Stimulated activated CD4-positive, alpha-beta T cell treated with anti-CD3 and anti-CD28 coated beads, Interleukin-4, amount 100 ng/mL, for 24 hours (primary cell): ENCODE data around the gene APOC3.

ENCODE experiments used
- DNase-seq: peaks from one replicate; pipeline ENCODE4 v3.0.0-alpha.2; 2020

Gene APOC3

DNA sequence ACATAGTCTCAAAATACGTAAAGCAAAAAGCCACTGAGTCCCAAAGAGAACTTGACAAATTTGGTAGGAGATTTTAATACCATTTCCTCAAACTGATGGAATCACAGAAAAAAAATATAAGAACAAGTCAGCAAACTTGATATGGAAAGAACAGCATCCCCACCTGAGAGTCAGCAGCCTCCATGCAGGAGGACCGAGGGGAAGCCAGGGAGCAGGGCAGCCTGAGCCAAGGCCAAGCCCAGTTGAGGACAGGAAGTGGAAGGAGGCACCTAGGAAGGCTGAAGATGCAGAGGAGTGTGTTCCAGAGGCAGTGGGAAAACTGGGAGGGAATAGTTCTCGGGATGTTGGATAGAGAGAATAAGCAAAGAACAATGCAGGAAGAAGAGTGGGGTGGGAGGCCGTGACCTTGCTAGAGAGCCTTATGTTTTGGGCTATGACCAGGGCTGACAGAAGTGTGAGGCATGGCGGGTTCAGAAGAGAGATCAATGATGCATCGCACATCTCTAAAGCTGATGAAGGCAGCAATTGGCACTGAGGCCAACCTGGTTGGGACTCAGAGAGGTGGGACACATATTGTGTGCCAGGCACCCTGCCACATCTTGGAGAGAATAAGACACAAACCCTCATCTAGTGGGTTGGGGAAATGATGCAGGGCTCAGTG lies 22.0 kb upstream of the APOC3 start:
- DNase-seq: no peak

DNA sequence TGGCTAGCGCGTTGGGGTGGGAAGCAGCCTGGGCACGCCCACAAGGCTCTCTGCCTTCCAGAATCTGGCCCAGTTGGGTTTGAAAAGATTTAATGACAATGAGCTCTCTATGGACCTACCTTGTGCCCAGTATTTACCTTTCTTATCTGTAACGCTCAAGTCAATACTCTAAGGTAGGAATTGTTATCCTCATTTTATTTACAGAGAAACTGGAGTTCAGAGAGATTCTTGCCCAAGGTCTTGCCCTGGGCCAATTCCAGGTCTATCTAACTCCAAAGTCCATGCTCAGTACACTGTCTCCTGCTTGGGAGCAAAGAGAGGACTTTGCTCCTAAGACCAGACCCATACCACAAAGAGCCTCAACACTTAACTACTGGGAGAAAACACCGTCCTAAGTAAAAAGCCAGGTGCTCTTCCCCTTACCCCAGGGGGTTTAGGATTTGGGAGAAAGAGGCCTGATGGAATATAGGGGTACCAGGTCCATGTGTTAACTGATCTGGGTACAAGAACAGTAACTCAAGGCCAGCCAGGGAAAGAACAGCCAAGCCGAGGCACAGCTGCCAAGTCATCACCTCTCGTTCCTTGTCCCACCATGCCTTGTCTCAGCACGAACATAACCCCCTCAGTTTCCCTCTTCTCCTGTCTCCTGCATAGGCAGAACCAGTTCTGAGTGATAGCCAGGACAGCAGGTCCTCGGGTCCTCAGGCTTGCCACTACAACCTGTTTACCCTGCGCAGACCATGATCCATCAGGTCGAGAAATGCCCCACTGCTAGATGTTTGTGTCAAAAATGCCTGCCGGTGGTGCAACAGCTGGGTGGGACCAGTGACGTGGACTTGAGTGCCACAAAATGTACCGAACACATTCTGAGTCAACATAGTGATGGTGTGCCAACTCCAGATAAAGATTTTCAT lies 21.2 kb upstream of the APOC3 start:
- DNase-seq: no peak

DNA sequence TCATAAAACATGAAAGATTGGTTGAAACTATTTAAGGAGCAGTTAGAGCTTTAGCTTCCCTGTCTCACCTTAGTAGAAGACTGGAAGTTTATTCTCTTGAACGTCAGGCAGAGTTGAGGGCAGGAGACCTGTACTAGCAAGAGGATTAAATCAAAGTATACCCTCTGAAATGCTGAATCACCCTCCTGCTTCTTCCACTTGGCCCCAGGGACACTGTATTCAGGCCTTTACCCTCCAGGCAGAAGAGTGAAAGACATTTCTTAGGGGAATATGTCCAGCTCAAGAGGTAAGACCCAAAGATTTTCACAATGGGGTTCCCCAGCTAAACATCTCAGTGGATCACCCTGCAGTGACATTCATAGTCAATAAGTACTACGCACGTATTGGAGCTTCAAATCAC lies 18.5 kb upstream of the APOC3 start:
- no peak for DNase-seq

DNA sequence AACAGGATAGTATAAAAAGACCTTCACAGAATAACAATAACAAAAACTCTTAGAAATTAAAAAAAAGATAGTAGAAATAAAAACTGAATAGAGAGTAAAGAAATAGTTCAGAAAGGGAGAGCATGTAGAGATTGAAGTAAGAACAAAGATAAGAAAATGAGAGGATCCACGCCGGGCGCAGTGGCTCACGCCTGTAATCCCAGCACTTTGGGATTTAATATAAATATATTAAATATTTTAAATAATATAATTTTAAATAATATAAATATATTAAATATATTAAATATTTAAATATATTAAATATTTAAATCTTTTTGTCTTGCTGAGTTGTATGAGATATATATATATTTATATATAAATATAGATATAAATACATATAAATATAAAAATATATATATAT lies 17.6 kb upstream of the APOC3 start:
- no peak for DNase-seq

DNA sequence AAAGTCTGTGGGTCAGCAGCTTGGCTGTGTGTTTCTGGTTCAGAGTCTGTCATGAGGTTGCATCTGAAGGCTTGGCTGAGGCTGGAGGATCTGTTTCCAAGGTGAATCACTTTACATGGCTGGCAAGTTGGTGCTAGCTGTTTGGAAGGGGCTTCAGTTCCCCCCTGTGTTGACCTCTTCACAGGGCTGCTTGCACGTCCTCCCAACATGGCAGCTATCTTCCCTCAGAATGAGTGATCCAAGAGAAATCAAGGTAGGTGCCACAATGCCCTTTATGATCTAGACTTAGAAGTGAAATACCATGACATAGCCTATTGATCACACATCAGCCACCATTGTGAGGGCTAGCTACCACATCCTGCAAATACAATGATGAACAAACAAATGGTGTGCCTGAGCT lies 16.5 kb upstream of the APOC3 start:
- no peak for DNase-seq

DNA sequence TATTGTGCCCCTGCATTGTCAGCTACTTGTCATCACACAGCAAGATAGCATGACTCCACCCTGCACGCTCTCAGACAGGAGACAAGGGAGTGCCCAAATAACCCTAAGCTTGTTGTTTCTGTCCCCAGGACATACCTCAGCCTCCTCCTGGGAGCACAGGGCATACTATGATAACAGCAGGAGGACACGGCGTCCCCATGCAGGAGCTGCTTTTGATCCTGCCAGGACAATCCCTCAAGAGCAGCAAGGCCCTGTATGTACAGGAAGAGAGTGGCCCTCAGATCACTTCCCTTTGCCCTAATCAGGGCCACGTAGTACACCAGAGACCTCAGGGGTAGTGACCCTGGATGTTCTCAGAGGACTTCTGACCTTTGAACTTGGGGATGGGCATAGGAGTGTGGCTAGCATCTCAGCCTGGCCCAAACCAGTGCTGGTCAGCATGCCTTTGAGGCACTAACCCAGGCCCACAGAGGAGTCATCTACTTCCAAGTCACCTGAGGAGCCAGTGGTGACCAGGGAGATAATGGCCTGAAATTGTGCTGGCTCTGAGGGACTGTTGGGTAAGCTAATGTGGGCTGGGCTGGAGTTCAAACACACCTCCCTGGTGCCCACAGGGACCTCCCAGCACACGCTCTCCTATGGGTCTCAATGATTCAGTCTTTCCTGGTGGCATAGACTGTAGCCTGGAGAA lies 15.8 kb upstream of the APOC3 start:
- no peak for DNase-seq

DNA sequence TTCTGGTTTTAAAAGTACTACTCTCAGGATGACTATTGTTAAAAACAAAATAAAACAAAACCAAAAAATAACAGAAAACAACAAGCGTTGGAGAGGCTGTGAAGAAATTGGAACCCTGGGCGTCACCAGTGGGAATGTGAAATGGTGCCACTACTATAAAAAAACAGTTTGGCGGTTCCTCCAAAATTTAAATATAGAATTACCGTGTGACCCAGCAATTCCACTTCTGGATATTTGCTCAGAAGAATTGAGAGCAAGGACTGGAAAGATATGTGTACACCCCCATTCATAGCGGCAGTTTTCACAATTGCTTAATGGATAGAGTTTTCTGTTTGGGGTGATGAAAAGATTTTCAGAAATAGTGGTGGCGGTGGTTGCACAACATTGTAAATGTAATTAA lies 15.2 kb upstream of the APOC3 start:
- DNase-seq: no peak

DNA sequence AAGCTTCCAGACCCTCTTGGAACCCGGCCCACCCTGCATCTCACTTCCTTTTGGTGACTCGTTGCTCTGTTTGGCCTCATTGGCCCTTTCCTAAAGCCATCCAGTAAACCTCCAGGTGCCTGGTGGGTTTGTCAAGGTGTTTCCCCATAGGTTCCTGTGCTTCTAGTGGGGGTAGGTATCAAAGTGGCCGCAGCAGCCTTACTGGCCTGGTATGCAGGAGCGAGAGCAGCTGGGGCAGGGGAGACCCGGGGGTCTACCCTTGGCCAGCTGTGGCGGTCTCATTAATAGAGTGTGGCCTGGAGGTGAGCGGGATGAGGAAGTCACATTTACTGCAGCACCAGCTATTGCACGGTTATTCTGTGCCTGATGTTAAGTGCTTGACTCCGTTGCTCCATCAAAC lies 10.7 kb upstream of the APOC3 start:
- no peak for DNase-seq

DNA sequence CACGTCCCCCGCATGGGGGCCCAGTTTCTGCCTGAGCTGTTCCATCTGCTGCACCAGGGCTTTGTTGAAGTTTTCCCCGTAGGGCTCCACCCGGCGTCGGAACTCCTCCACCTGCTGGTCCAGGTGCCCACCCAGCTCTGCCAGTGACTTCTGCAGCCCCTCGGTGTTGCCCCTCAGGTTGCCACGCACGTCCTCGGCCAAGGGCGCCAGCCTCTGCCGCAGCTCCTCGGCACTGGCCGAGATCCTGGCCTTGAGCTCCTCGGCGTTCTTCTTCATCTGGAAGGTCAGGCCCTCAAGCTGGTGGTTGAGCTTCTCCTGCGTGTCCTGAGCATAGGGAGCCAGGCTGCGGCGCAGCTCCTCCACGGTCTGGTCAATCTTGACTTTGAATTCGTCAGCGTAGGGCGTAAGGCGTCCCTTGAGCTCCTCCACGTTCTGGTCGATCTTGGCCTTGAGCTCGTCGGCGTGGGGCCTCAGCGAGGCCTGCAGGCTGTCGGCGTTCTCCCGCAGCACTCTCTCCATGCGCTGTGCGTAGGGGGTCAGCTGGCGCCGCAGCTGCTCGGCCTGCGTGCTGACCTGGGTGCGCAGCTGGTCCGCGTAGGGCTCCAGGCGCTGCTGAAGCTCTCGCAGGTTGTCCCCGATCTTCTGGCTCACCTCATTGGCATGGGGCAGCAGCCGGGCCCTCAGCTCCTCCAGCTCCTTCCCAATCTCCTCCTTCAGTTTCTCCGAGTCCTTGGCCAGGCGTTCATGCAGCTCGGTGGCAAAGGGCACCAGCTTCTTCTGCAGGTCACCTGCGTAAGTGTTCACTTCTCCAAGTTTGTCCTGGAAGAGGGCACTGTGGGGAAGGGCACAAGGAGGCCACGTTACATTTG lies 8.4 kb upstream of the APOC3 start:
- DNase-seq: no peak

DNA sequence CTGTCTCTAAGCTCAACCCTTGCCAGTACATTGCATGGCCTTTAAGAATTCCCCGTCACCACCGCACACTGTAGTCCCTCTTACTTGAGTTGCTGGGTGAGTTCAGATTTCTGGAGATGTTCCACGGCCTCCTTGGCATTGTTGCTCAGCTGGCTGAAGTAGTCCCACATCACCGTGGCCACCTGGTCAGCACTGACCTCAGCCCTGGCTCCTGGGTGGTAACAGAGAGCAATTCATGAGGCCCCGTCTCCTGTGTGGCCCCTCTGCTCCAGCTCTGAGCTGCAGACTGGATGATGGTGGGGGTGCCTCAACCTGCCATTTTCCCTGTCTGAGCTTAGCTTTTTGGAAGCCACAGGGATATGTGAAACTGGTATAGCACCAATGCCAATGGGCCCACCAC lies 7.1 kb upstream of the APOC3 start:
- DNase-seq: no peak

DNA sequence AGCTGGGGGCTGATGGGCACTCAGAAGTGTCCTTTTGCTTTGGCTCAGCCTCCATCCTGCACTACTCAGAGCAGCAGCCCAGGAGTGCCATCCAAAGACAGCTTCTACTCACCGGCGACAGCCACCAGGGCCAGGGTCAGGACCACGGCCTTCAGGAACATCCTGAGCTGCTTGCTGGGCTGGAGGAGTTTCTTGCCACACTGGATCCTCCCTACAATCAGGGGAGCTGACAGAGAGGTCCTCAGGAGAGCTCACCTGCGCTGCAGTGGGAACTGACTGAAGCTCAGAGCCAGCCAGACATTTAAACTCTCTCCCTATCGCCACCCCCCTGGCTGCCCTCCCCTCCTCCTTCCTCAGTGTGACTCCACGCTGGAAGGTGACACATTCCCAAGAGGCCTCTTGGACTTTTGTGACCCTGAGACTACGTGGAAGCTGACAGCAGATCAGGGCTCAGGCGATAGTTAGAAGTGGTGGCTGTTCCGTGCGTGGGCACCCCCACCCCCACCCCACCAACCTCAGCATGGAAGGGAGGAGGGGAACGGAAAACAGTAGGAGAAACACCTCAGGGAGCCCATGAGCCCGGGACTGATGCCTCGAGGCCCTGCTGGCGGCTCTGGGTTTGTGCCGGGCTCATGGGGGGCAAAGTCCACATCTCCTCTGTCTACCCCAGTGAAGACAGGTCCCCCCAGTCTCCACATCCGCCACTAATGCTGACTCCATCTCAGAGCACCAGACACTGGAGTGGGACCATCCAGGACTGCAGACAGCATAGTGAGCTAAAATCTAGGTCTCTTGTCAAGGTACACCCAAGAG lies 6.5 kb upstream of the APOC3 start, which contains the start of gene APOA4:
APOA4 (minus strand) TSS at position 274 of the 813 bp plus-strand sequence; CDS start at position 161, 113 bp downstream.
- DNase-seq: no peak

DNA sequence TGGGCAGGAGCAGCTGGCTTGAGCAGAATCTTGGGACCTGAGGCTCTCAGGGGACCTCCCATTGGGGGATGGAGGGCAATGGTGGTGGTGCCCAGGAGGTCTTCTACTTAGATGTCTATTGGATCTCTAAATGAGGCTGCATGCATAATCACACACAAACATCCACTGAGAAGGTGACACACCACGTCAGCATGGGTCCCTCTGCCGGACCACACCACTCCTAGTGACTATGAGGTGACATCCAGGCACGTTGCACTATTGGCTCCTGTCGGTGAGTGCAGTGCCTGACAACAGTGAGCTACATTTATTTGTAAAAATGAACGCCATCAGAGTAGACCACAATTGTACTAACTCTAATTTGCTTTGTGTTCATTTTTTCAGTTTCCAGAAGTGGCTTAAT lies 4.3 kb upstream of the APOC3 start:
- DNase-seq: no peak

DNA sequence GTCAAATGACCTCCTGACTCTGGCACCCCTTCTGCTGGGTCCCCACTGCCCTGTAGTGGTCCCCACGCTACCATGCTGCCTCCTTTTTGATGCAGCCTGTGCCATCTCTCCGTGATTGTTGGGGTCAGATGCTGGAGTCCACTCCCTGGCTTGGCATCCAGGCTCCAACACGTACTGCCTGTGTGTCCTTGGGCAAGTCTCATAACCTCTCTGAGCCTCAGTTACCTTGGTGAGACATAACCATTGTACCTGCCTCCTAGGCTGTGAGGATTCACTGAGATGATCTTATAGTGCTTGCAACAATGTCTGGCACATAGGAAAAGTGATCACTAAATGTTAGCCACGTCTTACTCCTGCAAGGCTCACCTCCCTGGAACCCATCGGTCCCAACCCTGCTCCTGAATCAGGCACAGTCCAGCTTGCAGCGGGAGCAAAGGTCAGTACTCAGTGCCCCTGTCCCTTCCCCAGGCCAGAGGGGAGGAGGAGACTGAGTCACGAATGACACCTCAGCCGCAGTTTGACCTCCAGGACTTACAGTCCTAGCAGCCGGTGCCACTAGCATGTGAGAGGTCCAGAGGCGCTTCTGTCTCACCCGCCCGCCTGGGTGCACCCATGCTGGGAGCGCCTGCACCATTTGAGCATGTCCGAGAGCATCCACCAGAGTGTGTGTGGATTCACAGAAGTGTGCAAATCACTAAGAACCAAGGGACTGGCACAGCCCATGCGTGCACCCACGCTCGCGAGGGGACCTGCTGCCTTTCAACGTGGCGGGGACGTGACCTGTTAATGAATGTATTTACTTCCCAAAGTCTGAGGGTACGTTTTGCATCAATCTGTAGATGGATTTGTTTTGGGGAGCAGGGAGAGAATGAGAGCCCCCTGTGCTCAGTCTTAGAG lies 3.6 kb upstream of the APOC3 start:
- DNase-seq: no peak

DNA sequence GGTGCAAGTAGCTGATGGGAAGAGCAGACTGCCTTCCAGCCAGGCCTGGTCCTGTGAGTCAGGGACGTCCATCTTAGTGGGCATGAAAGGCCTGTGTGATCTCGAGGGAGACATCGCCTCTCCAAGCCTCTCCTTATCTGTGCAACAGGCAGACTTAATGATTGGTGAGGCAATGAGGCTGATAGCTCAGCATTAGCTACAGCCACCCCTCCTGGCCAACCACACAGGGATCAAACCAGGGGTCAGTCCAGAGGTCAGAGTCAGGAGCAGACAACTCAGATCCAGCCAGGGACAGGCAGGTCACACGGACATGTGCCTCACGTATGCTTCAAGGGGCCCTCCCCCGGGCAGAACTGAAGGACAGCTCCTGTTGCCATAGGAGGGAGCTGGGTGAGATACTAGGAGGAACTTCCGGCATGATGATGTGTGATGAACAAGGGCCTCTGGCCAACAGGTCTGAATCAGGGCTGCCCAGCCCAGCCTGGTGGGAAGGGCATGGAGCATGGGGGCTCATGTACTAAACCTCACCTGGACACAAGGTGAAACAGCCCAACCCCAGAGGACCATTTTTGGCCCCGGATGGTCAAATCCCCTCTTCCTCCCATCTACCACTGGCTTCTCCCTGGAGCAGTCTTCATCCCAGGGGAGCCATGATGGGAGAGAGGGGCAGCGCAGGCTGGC lies 2.8 kb upstream of the APOC3 start:
- no peak for DNase-seq

DNA sequence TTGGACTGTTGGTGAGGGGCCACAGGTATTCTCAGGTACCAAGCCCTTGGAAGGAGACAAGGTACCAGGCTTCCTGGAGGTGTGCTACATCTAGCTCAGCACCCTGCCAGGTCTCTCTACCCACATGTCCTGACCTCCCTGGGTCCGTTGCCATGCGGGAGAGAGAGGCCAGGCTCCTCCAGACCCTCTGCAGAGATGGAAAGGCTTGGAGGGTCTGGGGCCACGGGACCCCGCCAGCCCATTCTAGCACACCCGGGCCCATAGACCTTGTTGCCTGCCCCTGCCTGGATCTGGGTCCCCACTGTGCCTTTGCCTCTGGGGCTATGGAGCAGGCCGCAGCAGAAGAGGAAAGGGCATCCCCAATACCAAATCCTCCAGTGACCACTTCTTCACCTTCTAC lies 2.2 kb upstream of the APOC3 start:
- DNase-seq: no peak

DNA sequence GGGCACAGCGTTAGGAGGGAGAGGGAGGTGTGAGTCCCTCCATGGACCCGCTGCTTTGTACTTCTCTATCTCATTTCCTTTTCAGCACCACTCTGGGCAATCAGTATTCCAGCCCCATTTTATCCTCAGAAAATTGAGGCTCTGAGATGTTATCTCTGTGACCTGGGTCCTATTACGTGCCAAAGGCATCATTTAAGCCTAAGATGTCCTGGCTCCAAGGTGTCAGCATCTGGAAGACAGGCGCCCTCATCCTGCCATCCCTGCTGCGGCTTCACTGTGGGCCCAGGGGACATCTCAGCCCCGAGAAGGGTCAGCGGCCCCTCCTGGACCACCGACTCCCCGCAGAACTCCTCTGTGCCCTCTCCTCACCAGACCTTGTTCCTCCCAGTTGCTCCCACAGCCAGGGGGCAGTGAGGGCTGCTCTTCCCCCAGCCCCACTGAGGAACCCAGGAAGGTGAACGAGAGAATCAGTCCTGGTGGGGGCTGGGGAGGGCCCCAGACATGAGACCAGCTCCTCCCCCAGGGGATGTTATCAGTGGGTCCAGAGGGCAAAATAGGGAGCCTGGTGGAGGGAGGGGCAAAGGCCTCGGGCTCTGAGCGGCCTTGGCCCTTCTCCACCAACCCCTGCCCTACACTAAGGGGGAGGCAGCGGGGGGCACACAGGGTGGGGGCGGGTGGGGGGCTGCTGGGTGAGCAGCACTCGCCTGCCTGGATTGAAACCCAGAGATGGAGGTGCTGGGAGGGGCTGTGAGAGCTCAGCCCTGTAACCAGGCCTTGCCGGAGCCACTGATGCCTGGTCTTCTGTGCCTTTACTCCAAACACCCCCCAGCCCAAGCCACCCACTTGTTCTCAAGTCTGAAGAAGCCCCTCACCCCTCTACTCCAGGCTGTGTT lies 829 bp upstream of the APOC3 start:
- no peak for DNase-seq

DNA sequence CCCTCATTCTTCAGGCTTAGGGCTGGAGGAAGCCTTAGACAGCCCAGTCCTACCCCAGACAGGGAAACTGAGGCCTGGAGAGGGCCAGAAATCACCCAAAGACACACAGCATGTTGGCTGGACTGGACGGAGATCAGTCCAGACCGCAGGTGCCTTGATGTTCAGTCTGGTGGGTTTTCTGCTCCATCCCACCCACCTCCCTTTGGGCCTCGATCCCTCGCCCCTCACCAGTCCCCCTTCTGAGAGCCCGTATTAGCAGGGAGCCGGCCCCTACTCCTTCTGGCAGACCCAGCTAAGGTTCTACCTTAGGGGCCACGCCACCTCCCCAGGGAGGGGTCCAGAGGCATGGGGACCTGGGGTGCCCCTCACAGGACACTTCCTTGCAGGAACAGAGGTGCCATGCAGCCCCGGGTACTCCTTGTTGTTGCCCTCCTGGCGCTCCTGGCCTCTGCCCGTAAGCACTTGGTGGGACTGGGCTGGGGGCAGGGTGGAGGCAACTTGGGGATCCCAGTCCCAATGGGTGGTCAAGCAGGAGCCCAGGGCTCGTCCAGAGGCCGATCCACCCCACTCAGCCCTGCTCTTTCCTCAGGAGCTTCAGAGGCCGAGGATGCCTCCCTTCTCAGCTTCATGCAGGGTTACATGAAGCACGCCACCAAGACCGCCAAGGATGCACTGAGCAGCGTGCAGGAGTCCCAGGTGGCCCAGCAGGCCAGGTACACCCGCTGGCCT lies 641 bp downstream of the APOC3 start:
- DNase-seq: no peak

DNA sequence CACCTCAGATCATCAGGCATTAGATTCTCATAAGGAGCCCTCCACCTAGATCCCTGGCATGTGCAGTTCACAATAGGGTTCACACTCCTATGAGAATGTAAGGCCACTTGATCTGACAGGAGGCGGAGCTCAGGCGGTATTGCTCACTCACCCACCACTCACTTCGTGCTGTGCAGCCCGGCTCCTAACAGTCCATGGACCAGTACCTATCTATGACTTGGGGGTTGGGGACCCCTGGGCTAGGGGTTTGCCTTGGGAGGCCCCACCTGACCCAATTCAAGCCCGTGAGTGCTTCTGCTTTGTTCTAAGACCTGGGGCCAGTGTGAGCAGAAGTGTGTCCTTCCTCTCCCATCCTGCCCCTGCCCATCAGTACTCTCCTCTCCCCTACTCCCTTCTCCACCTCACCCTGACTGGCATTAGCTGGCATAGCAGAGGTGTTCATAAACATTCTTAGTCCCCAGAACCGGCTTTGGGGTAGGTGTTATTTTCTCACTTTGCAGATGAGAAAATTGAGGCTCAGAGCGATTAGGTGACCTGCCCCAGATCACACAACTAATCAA lies 2.2 kb downstream of the APOC3 start:
- no peak for DNase-seq
